ENCODE data around the gene NLRX1. TPM values are rescaled to one million over a fixed set of nuclear protein-coding genes. Genes with fewer than 3 reads are reported as not detected.
"Not testable (repeated sequence)": the region's sequence is repeated elsewhere in the genome, so short reads cannot be mapped to it uniquely, and the experiment has no call there.

NLRX1 gene
- polyA plus RNA-seq, 1 of the 3 experiments (the other 2 are of a cell fraction), result 13.7 TPM

DNA sequence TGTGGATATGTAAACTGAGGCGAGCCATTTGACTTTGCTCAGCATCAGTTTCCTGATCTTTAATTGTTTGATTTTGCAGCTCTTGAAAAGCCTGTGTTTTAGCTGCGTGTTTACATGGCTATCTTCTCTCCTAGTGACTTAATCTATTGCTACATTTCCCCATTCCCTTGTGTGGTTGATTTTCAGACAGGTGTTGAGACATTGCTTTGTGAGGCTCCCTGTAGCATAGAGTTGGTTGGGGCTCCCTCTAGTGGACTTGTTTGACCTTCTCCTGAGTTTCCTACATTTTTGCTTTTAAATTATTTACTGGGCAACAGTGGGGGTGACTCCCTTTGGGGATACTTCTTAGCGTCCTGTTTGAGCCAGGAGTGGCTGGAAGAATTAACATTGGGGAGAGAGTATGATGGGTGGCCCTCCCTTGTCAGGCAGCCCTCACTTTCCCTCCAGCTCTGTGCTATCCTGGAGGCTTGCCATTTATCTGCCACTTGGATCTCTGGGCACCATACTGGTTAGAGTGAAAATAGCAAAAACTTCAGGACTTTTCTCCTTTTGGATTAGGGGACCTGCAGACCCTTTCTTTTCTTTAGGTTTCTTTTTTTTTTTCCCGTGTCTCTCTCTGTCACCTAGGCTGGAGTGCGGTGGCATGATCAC is 28.4 kb downstream of the NLRX1 start:
- peak; percentile 81 for DNase-seq
- no peaks in the 10 kb centered on the region for H3K36me3 ChIP-seq (replicated peaks in 1 of 2; ENCODE audit: control insufficient read depth in 1 of 2, insufficient read depth in 2 of 2, low read length in 1 of 2)
- H3K4me2 ChIP-seq, result no peak overlapping the region
- no peaks in the 10 kb centered on the region for H3K27me3 ChIP-seq (ENCODE audit: insufficient read depth)
- no peaks in the 10 kb centered on the region for H3K9me3 ChIP-seq
- WGBS (ENCODE audit: low lambda C conversion rate), result 40% methylated on average over 5 of the region's 5 CpGs
- peak; percentile 81 for TF ChIP-seq SMC3 (IDR thresholded peaks at IDR 0.05; ENCODE audit: low read depth, low read length)
- TF ChIP-seq JUND (IDR thresholded peaks at IDR 0.05), result no peak
- TF ChIP-seq, protein P1, sequence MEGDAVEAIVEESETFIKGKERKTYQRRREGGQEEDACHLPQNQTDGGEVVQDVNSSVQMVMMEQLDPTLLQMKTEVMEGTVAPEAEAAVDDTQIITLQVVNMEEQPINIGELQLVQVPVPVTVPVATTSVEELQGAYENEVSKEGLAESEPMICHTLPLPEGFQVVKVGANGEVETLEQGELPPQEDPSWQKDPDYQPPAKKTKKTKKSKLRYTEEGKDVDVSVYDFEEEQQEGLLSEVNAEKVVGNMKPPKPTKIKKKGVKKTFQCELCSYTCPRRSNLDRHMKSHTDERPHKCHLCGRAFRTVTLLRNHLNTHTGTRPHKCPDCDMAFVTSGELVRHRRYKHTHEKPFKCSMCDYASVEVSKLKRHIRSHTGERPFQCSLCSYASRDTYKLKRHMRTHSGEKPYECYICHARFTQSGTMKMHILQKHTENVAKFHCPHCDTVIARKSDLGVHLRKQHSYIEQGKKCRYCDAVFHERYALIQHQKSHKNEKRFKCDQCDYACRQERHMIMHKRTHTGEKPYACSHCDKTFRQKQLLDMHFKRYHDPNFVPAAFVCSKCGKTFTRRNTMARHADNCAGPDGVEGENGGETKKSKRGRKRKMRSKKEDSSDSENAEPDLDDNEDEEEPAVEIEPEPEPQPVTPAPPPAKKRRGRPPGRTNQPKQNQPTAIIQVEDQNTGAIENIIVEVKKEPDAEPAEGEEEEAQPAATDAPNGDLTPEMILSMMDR (IDR thresholded peaks at IDR 0.05), result peak; percentile 89
- peak; percentile 93 for TF ChIP-seq RAD21 (IDR thresholded peaks at IDR 0.05; ENCODE audit: low read length)
- H2AFZ ChIP-seq (ENCODE audit: low read depth), result no peak overlapping the region
- H3K79me2 ChIP-seq (ENCODE audit: insufficient read depth), result no peaks in the 10 kb centered on the region
- no peaks in the 10 kb centered on the region for H4K20me1 ChIP-seq (ENCODE audit: insufficient read depth)
- H3K9me2 ChIP-seq, result no peaks in the 10 kb centered on the region
- CTCF ChIA-PET, result interaction anchor here (0.6 to 4.6 kb wide), 41 partner anchors 9 to 896 kb away, joined by 3 to 48 read pairs (median 5); partner anchors contain the start of genes C2CD2L, CBL, HMBS and HYOU1
- POLR2A ChIA-PET, result interaction anchor here (0.5 to 1.6 kb wide), 2 partner anchors 45 to 102 kb away, joined by 3 to 5 read pairs; a partner anchor contains a TSS
- no peak overlapping the region for H3K9ac ChIP-seq
- H3F3A ChIP-seq (replicated peaks; ENCODE audit: insufficient read depth), result no peaks in the 10 kb centered on the region
- H3K27ac ChIP-seq (ENCODE audit: low read depth in 2 of 2, low read length in 1 of 2), result no peak overlapping the region
- no peak overlapping the region; a peak in 1 of 4 replicates for H3K4me3 ChIP-seq (ENCODE audit: low read depth in 2 of 2, low read length in 1 of 2)
- H3K4me1 ChIP-seq (ENCODE audit: control insufficient read depth in 1 of 2, insufficient read depth in 2 of 2, low read depth in 1 of 2, low read length in 1 of 2), result no peaks in the 10 kb centered on the region

DNA sequence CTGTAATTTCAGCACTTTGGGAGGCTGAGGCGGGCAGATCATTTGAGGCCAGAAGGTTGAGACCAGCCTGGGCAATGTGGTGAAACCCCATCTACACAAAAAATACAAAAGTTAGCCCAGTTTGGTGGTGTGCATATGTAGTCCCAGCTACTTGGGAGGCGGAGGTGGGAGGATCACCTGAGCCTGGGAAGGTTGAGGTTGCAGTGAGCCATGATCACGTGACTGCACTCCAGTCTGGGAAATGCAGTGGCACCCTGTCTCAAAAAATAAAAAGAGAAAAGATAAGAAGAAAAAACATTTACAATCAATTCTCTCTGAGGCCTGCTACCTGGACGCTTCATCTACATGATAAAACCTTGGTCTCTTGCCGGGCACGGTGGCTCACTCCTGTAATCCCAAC is 30.4 kb downstream of the NLRX1 start:
- Histone ChIP-seq H4K20me1 (ENCODE audit: insufficient read depth) (no peaks in the 10 kb centered on the region), H3F3A (replicated peaks; ENCODE audit: insufficient read depth) (no peaks in the 10 kb centered on the region), H3K27ac (ENCODE audit: low read depth in 2 of 2, low read length in 1 of 2) (no peak overlapping the region), H3K4me2 (no peak overlapping the region), H3K36me3 (replicated peaks in 1 of 2; ENCODE audit: control insufficient read depth in 1 of 2, insufficient read depth in 2 of 2, low read length in 1 of 2) (no peaks in the 10 kb centered on the region), H3K4me3 (ENCODE audit: low read depth in 2 of 2, low read length in 1 of 2) (no peak overlapping the region), H3K9me3 (no peaks in the 10 kb centered on the region), H3K27me3 (ENCODE audit: insufficient read depth) (no peaks in the 10 kb centered on the region), H3K9me2 (no peaks in the 10 kb centered on the region), H3K4me1 (ENCODE audit: control insufficient read depth in 1 of 2, insufficient read depth in 2 of 2, low read depth in 1 of 2, low read length in 1 of 2) (no peaks in the 10 kb centered on the region), H3K79me2 (ENCODE audit: insufficient read depth) (no peaks in the 10 kb centered on the region), H2AFZ (ENCODE audit: low read depth) (no peak overlapping the region), H3K9ac (no peak overlapping the region)
- no peak for DNase-seq
- WGBS (ENCODE audit: low lambda C conversion rate), result 94% methylated on average over 6 of the region's 6 CpGs
- POLR2A ChIA-PET, result no interaction called here
- TF ChIP-seq GABPA (IDR thresholded peaks at IDR 0.05; ENCODE audit: low read depth) (no peak), CHD2 (IDR thresholded peaks at IDR 0.05; ENCODE audit: low read length, partially characterized antibody) (no peak), NFIC (IDR thresholded peaks at IDR 0.05; ENCODE audit: borderline replicate concordance) (no peak), POLR2AphosphoS5 (IDR thresholded peaks at IDR 0.05; ENCODE audit: low read depth, low read length) (no peak), RXRA (IDR thresholded peaks at IDR 0.05; ENCODE audit: borderline replicate concordance, low read depth) (no peak), SIN3A (IDR thresholded peaks at IDR 0.05; ENCODE audit: borderline replicate concordance, low read depth, low read length) (no peak), SMC3 (IDR thresholded peaks at IDR 0.05; ENCODE audit: low read depth, low read length) (no peak), FOXJ3 (CRISPR knock-in tag; IDR thresholded peaks at IDR 0.05) (no peak), YY1 (IDR thresholded peaks at IDR 0.05; ENCODE audit: low read depth) (no peak)
- TF ChIP-seq, protein P2, sequence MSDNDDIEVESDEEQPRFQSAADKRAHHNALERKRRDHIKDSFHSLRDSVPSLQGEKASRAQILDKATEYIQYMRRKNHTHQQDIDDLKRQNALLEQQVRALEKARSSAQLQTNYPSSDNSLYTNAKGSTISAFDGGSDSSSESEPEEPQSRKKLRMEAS (IDR thresholded peaks at IDR 0.05; ENCODE audit: low read depth), result no peak
- TF ChIP-seq, protein P3, sequence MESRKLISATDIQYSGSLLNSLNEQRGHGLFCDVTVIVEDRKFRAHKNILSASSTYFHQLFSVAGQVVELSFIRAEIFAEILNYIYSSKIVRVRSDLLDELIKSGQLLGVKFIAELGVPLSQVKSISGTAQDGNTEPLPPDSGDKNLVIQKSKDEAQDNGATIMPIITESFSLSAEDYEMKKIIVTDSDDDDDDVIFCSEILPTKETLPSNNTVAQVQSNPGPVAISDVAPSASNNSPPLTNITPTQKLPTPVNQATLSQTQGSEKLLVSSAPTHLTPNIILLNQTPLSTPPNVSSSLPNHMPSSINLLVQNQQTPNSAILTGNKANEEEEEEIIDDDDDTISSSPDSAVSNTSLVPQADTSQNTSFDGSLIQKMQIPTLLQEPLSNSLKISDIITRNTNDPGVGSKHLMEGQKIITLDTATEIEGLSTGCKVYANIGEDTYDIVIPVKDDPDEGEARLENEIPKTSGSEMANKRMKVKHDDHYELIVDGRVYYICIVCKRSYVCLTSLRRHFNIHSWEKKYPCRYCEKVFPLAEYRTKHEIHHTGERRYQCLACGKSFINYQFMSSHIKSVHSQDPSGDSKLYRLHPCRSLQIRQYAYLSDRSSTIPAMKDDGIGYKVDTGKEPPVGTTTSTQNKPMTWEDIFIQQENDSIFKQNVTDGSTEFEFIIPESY (IDR thresholded peaks at IDR 0.05; ENCODE audit: borderline replicate concordance, low read depth), result no peak
- CTCF ChIA-PET, result interaction anchor here (1.0 to 4.6 kb wide), 3 partner anchors 45 to 124 kb away, joined by 3 to 48 read pairs (median 11); no protein-coding TSS in a partner anchor

DNA sequence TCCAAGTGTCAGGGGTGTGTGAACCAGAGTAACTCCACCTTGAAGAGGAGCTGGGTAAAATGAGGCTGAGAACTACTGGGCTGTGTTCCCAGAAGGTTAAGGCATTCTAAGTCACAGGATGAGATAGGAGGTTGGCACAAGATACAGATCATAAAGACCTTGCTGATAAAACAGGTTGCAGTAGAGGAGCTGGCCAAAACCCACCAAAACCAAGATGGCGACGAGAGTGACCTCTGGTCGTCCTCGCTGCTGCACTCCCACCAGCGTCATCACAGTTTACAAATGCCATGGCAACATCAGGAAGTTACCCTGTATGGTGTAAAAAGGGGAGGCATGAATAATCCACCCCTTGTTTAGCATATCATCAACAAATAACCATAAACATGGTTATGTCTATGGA is 32.7 kb downstream of the NLRX1 start:
- not testable (repeated sequence) for H3K4me1 ChIP-seq (ENCODE audit: control insufficient read depth in 1 of 2, insufficient read depth in 2 of 2, low read depth in 1 of 2, low read length in 1 of 2)

More for the DNA sequence above, 32.7 kb downstream of the NLRX1 start:
- 93% methylated on average over 5 of the region's 5 CpGs for WGBS (ENCODE audit: low lambda C conversion rate)
- H3K4me2 ChIP-seq; H3K27ac ChIP-seq (ENCODE audit: low read depth in 2 of 2, low read length in 1 of 2); H3F3A ChIP-seq (replicated peaks; ENCODE audit: insufficient read depth); H3K79me2 ChIP-seq (ENCODE audit: insufficient read depth); H3K27me3 ChIP-seq (ENCODE audit: insufficient read depth); H3K9me3 ChIP-seq; H3K9me2 ChIP-seq; H3K4me3 ChIP-seq (ENCODE audit: low read depth in 2 of 2, low read length in 1 of 2); POLR2A ChIA-PET; H3K9ac ChIP-seq; H3K36me3 ChIP-seq (replicated peaks in 1 of 2; ENCODE audit: control insufficient read depth in 1 of 2, insufficient read depth in 2 of 2, low read length in 1 of 2); DNase-seq; H4K20me1 ChIP-seq (ENCODE audit: insufficient read depth); H2AFZ ChIP-seq (ENCODE audit: low read depth): not testable (repeated sequence)
- CTCF ChIA-PET, result interaction anchor here (1.6 to 3.1 kb wide), 4 partner anchors 11 to 122 kb away, joined by 3 to 11 read pairs (median 7); no protein-coding TSS in a partner anchor
